ENCODE data around the gene CGNL1.

Gene CGNL1

GRCh38 chr15:57486833-57487232 lies 110.5 kb downstream of the CGNL1 start:
- Histone ChIP-seq H3K27ac (ENCODE audit: insufficient read depth, low read depth, low read length, poor library complexity, severe bottlenecking) (no peak overlapping the region), H3K27me3 (ENCODE audit: control insufficient read depth, insufficient read depth, low read length, poor library complexity, severe bottlenecking) (no peaks in the 10 kb centered on the region), H3K36me3 (ENCODE audit: control insufficient read depth, insufficient read depth, low read length) (no peaks in the 10 kb centered on the region)

GRCh38 chr15:57489122-57489521 lies 112.8 kb downstream of the CGNL1 start:
- H3K4me1 ChIP-seq (ENCODE audit: control insufficient read depth, insufficient read depth, low read length): no peaks in the 10 kb centered on the region
- H3K36me3 ChIP-seq (ENCODE audit: control insufficient read depth, insufficient read depth, low read length): no peaks in the 10 kb centered on the region
- no peaks in the 10 kb centered on the region for H3K9me3 ChIP-seq (ENCODE audit: control insufficient read depth, low read length)
- no peaks in the 10 kb centered on the region for H3K27me3 ChIP-seq (ENCODE audit: control insufficient read depth, insufficient read depth, low read length, poor library complexity, severe bottlenecking)
- H3K27ac ChIP-seq (ENCODE audit: insufficient read depth, low read depth, low read length, poor library complexity, severe bottlenecking): no peak overlapping the region
- no peak overlapping the region for H3K4me3 ChIP-seq (ENCODE audit: insufficient read depth, low read depth, low read length)

More at GRCh38 chr15:57486833-57487232, 110.5 kb downstream of the CGNL1 start:
- no peaks in the 10 kb centered on the region for H3K4me1 ChIP-seq (ENCODE audit: control insufficient read depth, insufficient read depth, low read length)
- no peak overlapping the region for H3K4me3 ChIP-seq (ENCODE audit: insufficient read depth, low read depth, low read length)
- H3K9me3 ChIP-seq (ENCODE audit: control insufficient read depth, low read length): no peaks in the 10 kb centered on the region

- H3K9me3 ChIP-seq (ENCODE audit: control insufficient read depth, low read length): no peaks in the 10 kb centered on the region
- WGBS, 2 experiments: 95 to 97% methylated on average over 4 of the region's 4 CpGs
- H3K27ac ChIP-seq (ENCODE audit: insufficient read depth, low read depth, low read length, poor library complexity, severe bottlenecking): no peak overlapping the region
These were observed 117.0 kb downstream of the CGNL1 start for GRCh38 chr15:57493351-57493750.

GRCh38 chr15:57494581-57494980 lies 118.3 kb downstream of the CGNL1 start:
- WGBS, 2 experiments: 92 to 97% methylated on average over 4 of the region's 4 CpGs
- no peak overlapping the region for H3K4me3 ChIP-seq (ENCODE audit: insufficient read depth, low read depth, low read length)
- H3K4me1 ChIP-seq (ENCODE audit: control insufficient read depth, insufficient read depth, low read length): peaks cover 7% of the 10 kb centered on the region
- no peaks in the 10 kb centered on the region for H3K36me3 ChIP-seq (ENCODE audit: control insufficient read depth, insufficient read depth, low read length)
- no peak overlapping the region for H3K27ac ChIP-seq (ENCODE audit: insufficient read depth, low read depth, low read length, poor library complexity, severe bottlenecking)
- H3K27me3 ChIP-seq (ENCODE audit: control insufficient read depth, insufficient read depth, low read length, poor library complexity, severe bottlenecking): no peaks in the 10 kb centered on the region
- H3K9me3 ChIP-seq (ENCODE audit: control insufficient read depth, low read length): no peaks in the 10 kb centered on the region

More at GRCh38 chr15:57493351-57493750, 117.0 kb downstream of the CGNL1 start:
- H3K4me1 ChIP-seq (ENCODE audit: control insufficient read depth, insufficient read depth, low read length): peaks cover 7% of the 10 kb centered on the region
- no peaks in the 10 kb centered on the region for H3K27me3 ChIP-seq (ENCODE audit: control insufficient read depth, insufficient read depth, low read length, poor library complexity, severe bottlenecking)
- H3K36me3 ChIP-seq (ENCODE audit: control insufficient read depth, insufficient read depth, low read length): no peaks in the 10 kb centered on the region
- no peak overlapping the region for H3K4me3 ChIP-seq (ENCODE audit: insufficient read depth, low read depth, low read length)

- no peaks in the 10 kb centered on the region for H3K9me3 ChIP-seq (ENCODE audit: control insufficient read depth, low read length)
- no peaks in the 10 kb centered on the region for H3K27me3 ChIP-seq (ENCODE audit: control insufficient read depth, insufficient read depth, low read length, poor library complexity, severe bottlenecking)
- H3K4me3 ChIP-seq (ENCODE audit: insufficient read depth, low read depth, low read length): no peak overlapping the region
- H3K36me3 ChIP-seq (ENCODE audit: control insufficient read depth, insufficient read depth, low read length): no peaks in the 10 kb centered on the region
- 93 to 94% methylated on average over 2 of the region's 2 CpGs for WGBS, 2 experiments
- peaks cover 7% of the 10 kb centered on the region for H3K4me1 ChIP-seq (ENCODE audit: control insufficient read depth, insufficient read depth, low read length)
- no peak overlapping the region for H3K27ac ChIP-seq (ENCODE audit: insufficient read depth, low read depth, low read length, poor library complexity, severe bottlenecking)
These were observed 118.7 kb downstream of the CGNL1 start for GRCh38 chr15:57495041-57495440.

GRCh38 chr15:57495554-57496165 lies 119.4 kb downstream of the CGNL1 start:
- Histone ChIP-seq H3K36me3 (ENCODE audit: control insufficient read depth, insufficient read depth, low read length) (no peaks in the 10 kb centered on the region), H3K27me3 (ENCODE audit: control insufficient read depth, insufficient read depth, low read length, poor library complexity, severe bottlenecking) (no peaks in the 10 kb centered on the region), H3K4me3 (ENCODE audit: insufficient read depth, low read depth, low read length) (no peak overlapping the region), H3K27ac (ENCODE audit: insufficient read depth, low read depth, low read length, poor library complexity, severe bottlenecking) (no peak overlapping the region), H3K4me1 (ENCODE audit: control insufficient read depth, insufficient read depth, low read length) (peaks cover 7% of the 10 kb centered on the region), H3K9me3 (ENCODE audit: control insufficient read depth, low read length) (no peaks in the 10 kb centered on the region)
- 92 to 95% methylated on average over 2 of the region's 2 CpGs for WGBS, 2 experiments

GRCh38 chr15:57496594-57496945 lies 120.3 kb downstream of the CGNL1 start:
- no peaks in the 10 kb centered on the region for H3K9me3 ChIP-seq (ENCODE audit: control insufficient read depth, low read length)
- H3K36me3 ChIP-seq (ENCODE audit: control insufficient read depth, insufficient read depth, low read length): no peaks in the 10 kb centered on the region
- no peak overlapping the region for H3K27ac ChIP-seq (ENCODE audit: insufficient read depth, low read depth, low read length, poor library complexity, severe bottlenecking)
- H3K27me3 ChIP-seq (ENCODE audit: control insufficient read depth, insufficient read depth, low read length, poor library complexity, severe bottlenecking): no peaks in the 10 kb centered on the region
- H3K4me1 ChIP-seq (ENCODE audit: control insufficient read depth, insufficient read depth, low read length): peaks cover 7% of the 10 kb centered on the region
- WGBS, 2 experiments: 95% methylated on average over 1 of the region's 1 CpG
- H3K4me3 ChIP-seq (ENCODE audit: insufficient read depth, low read depth, low read length): no peak overlapping the region

GRCh38 chr15:57496946-57497869 lies 120.9 kb downstream of the CGNL1 start:
- Histone ChIP-seq H3K27me3 (ENCODE audit: control insufficient read depth, insufficient read depth, low read length, poor library complexity, severe bottlenecking) (no peaks in the 10 kb centered on the region), H3K4me3 (ENCODE audit: insufficient read depth, low read depth, low read length) (no peak overlapping the region), H3K27ac (ENCODE audit: insufficient read depth, low read depth, low read length, poor library complexity, severe bottlenecking) (no peak overlapping the region), H3K9me3 (ENCODE audit: control insufficient read depth, low read length) (no peaks in the 10 kb centered on the region), H3K4me1 (ENCODE audit: control insufficient read depth, insufficient read depth, low read length) (peaks cover 9% of the 10 kb centered on the region), H3K36me3 (ENCODE audit: control insufficient read depth, insufficient read depth, low read length) (no peaks in the 10 kb centered on the region)
- 68 to 71% methylated on average over 15 of the region's 15 CpGs for WGBS, 2 experiments

- Histone ChIP-seq H3K27ac (ENCODE audit: insufficient read depth, low read depth, low read length, poor library complexity, severe bottlenecking) (no peak overlapping the region), H3K4me1 (ENCODE audit: control insufficient read depth, insufficient read depth, low read length) (peaks cover 17% of the 10 kb centered on the region)
- WGBS, 2 experiments: 79% methylated on average over 10 of the region's 10 CpGs
These were observed 124.0 kb downstream of the CGNL1 start for GRCh38 chr15:57500256-57500655.

GRCh38 chr15:57500979-57501576 lies 124.8 kb downstream of the CGNL1 start:
- WGBS, 2 experiments: 94 to 97% methylated on average over 5 of the region's 6 CpGs
- H3K4me3 ChIP-seq (ENCODE audit: insufficient read depth, low read depth, low read length): no peak overlapping the region

More at GRCh38 chr15:57500256-57500655, 124.0 kb downstream of the CGNL1 start:
- no peak overlapping the region for H3K4me3 ChIP-seq (ENCODE audit: insufficient read depth, low read depth, low read length)
- H3K36me3 ChIP-seq (ENCODE audit: control insufficient read depth, insufficient read depth, low read length): no peaks in the 10 kb centered on the region
- H3K27me3 ChIP-seq (ENCODE audit: control insufficient read depth, insufficient read depth, low read length, poor library complexity, severe bottlenecking): no peaks in the 10 kb centered on the region
- H3K9me3 ChIP-seq (ENCODE audit: control insufficient read depth, low read length): no peaks in the 10 kb centered on the region

More at GRCh38 chr15:57500979-57501576, 124.8 kb downstream of the CGNL1 start:
- Histone ChIP-seq H3K27ac (ENCODE audit: insufficient read depth, low read depth, low read length, poor library complexity, severe bottlenecking) (no peak overlapping the region), H3K36me3 (ENCODE audit: control insufficient read depth, insufficient read depth, low read length) (no peaks in the 10 kb centered on the region), H3K27me3 (ENCODE audit: control insufficient read depth, insufficient read depth, low read length, poor library complexity, severe bottlenecking) (no peaks in the 10 kb centered on the region), H3K4me1 (ENCODE audit: control insufficient read depth, insufficient read depth, low read length) (peaks cover 17% of the 10 kb centered on the region), H3K9me3 (ENCODE audit: control insufficient read depth, low read length) (no peaks in the 10 kb centered on the region)

All from ectodermal cell (in vitro differentiated cells).